Stimulated activated CD8-positive, alpha-beta memory T cell treated with anti-CD3 and anti-CD28 coated beads, Interleukin-4, amount 100 ng/mL, for 4 hours (primary cell): ENCODE measurements around the gene WDR49.
"Not testable (repeated sequence)": the region's sequence is repeated elsewhere in the genome, so short reads cannot be mapped to it uniquely, and the experiment has no call there.

Source experiments
- DNase-seq, 2 donors: peaks; one replicate each; pipeline ENCODE4 v3.0.0-alpha.2; 2020; ENCODE audit warnings: low read depth in 2 of 2, low spot score in 1 of 2

Gene WDR49

GRCh38 chr3:167615030-167615429, 38.7 kb downstream of the WDR49 start:
- DNase-seq: no peak

GRCh38 chr3:167614196-167614595, 39.5 kb downstream of the WDR49 start:
- not testable (repeated sequence) for DNase-seq

GRCh38 chr3:167611718-167612117, 42.0 kb downstream of the WDR49 start:
- DNase-seq: no peak

GRCh38 chr3:167609156-167609555, 44.6 kb downstream of the WDR49 start:
- no peak for DNase-seq

- no peak for DNase-seq
Observed at GRCh38 chr3:167606836-167607235, 46.9 kb downstream of the WDR49 start.

- no peak for DNase-seq
Observed at GRCh38 chr3:167605871-167606270, 47.9 kb downstream of the WDR49 start.

- DNase-seq: no peak
Observed at GRCh38 chr3:167602041-167602440, 51.7 kb downstream of the WDR49 start.

- DNase-seq: no peak
Observed at GRCh38 chr3:167587651-167588050, 66.1 kb downstream of the WDR49 start.

- no peak for DNase-seq
Observed at GRCh38 chr3:167575000-167575600, 78.6 kb downstream of the WDR49 start.

GRCh38 chr3:167572991-167573390, 80.8 kb downstream of the WDR49 start:
- DNase-seq: no peak

- no peak for DNase-seq
Observed at GRCh38 chr3:167568634-167569033, 85.1 kb downstream of the WDR49 start.

GRCh38 chr3:167565489-167565888, 88.3 kb downstream of the WDR49 start:
- no peak for DNase-seq

- DNase-seq: no peak
Observed at GRCh38 chr3:167564612-167565011, 89.1 kb downstream of the WDR49 start.

- DNase-seq: no peak
Observed at GRCh38 chr3:167559924-167560323, 93.8 kb downstream of the WDR49 start.

- DNase-seq: no peak
Observed at GRCh38 chr3:167554898-167555297, 98.8 kb downstream of the WDR49 start.

GRCh38 chr3:167538081-167538480, 115.7 kb downstream of the WDR49 start:
- no peak for DNase-seq

- DNase-seq: no peak
Observed at GRCh38 chr3:167521006-167521355, 132.8 kb downstream of the WDR49 start.

- no peak for DNase-seq
Observed at GRCh38 chr3:167520266-167521005, 133.3 kb downstream of the WDR49 start.

GRCh38 chr3:167507954-167508353, 145.8 kb downstream of the WDR49 start:
- DNase-seq: no peak

GRCh38 chr3:167502401-167502800, 151.3 kb downstream of the WDR49 start:
- no peak for DNase-seq

GRCh38 chr3:167501941-167502340, 151.8 kb downstream of the WDR49 start:
- DNase-seq: no peak

GRCh38 chr3:167497903-167498302, 155.8 kb downstream of the WDR49 start:
- DNase-seq: no peak

GRCh38 chr3:167493244-167493643, 160.5 kb downstream of the WDR49 start:
- DNase-seq: no peak
